NCI-H345 treated with DMSO at 0.1 percent for 48 hours (cell line): ENCODE measurements around the gene KIF21B.
A peak's percentile ranks its signal among the peaks of the same experiment; 100 is the strongest.

Experiments used
- DNase-seq: peaks from one replicate; lab custom pipeline; 2025; ENCODE audit not compliant: unreplicated experiment; lab: John Stamatoyannopoulos, UW

KIF21B gene

GRCh38 chr1:200998323-200998722 is 25.2 kb downstream of the KIF21B start:
- DNase-seq, result no peak

GRCh38 chr1:200992382-200993048 is 31.0 kb downstream of the KIF21B start:
- no peak for DNase-seq

- DNase-seq, result no peak
These were observed 32.4 kb downstream of the KIF21B start for GRCh38 chr1:200991097-200991614.

GRCh38 chr1:200990114-200990513 is 33.4 kb downstream of the KIF21B start:
- DNase-seq, result no peak

- DNase-seq, result no peak
These were observed 34.2 kb downstream of the KIF21B start for GRCh38 chr1:200989337-200989736.

- no peak for DNase-seq
These were observed 34.8 kb downstream of the KIF21B start for GRCh38 chr1:200988693-200989092.

GRCh38 chr1:200985481-200985880 is 38.0 kb downstream of the KIF21B start:
- no peak for DNase-seq

GRCh38 chr1:200983035-200983561 is 40.4 kb downstream of the KIF21B start:
- DNase-seq, result no peak

GRCh38 chr1:200982071-200982945 is 41.2 kb downstream of the KIF21B start:
- DNase-seq, result no peak

- no peak for DNase-seq
These were observed 42.2 kb downstream of the KIF21B start for GRCh38 chr1:200981278-200981677.

GRCh38 chr1:200980873-200981272 is 42.6 kb downstream of the KIF21B start:
- no peak for DNase-seq

- DNase-seq, result no peak
These were observed 43.1 kb downstream of the KIF21B start for GRCh38 chr1:200980452-200980772.

- peak; percentile 26 for DNase-seq
These were observed 43.7 kb downstream of the KIF21B start for GRCh38 chr1:200979574-200980451.

GRCh38 chr1:200977071-200977754 is 46.3 kb downstream of the KIF21B start:
- no peak for DNase-seq

- DNase-seq, result no peak
These were observed 46.9 kb downstream of the KIF21B start for GRCh38 chr1:200976634-200977033.

- DNase-seq, result no peak
These were observed 48.1 kb downstream of the KIF21B start for GRCh38 chr1:200975458-200975857.

- no peak for DNase-seq
These were observed 48.8 kb downstream of the KIF21B start for GRCh38 chr1:200974711-200975110.

- no peak for DNase-seq
These were observed 49.4 kb downstream of the KIF21B start for GRCh38 chr1:200973937-200974657.

GRCh38 chr1:200972985-200973742 is 50.4 kb downstream of the KIF21B start:
- DNase-seq, result no peak
